HCT116 (cell line): Measurements from ENCODE around the gene ADIPOR2. TPM values are rescaled to one million over a fixed set of nuclear protein-coding genes. Genes with fewer than 3 reads are reported as not detected.

Source experiments
- ATAC-seq: fragments of 200-7000 bp; cut with Tn5 transposase; 2 replicates; pipeline ENCODE4 v1.9.1; 2020; ENCODE audit warnings: mild to moderate bottlenecking, moderate library complexity
- BruUV-seq: library from RNA; stranded (reverse); fragments of 400-500 nt; replicated peaks from 2 replicates; lab custom pipeline; 2021; lab: Mats Ljungman, UMichigan
- CTCF ChIA-PET: fragments of 300-600 bp; sonication (Branson Sonifier 250); formaldehyde crosslinking; loops from one replicate; lab custom pipeline; 2021; ENCODE audit warnings: antibody characterized with exemption; lab: Charles Lee
- POLR2A ChIA-PET: fragments of 300-600, 350-600 bp; sonication (Branson Sonifier 250); formaldehyde crosslinking; loops from one replicate; lab custom pipeline; 2021; ENCODE audit warnings: antibody characterized with exemption; lab: Charles Lee
- RAD21 ChIA-PET, 2 experiments: fragments of 300-600 bp; sonication (Branson Sonifier 250); formaldehyde crosslinking; loops; one replicate each; lab custom pipeline; 2023; ENCODE audit warnings: low total read pairs in 2 of 2; ENCODE audit not compliant: uncharacterized antibody in 2 of 2, unreplicated experiment in 2 of 2, low non-redundant PET in 1 of 2; lab: Charles Lee
- DNase-seq: peaks from one replicate; pipeline ENCODE4 v3.0.0-alpha.2; 2010; ENCODE audit warnings: low read depth, low spot score
- H2AFZ ChIP-seq: fragments of 200-600 bp; shearing (Covaris generic), sonication (generic); 2 replicates; pipeline ENCODE4 v1.6.1; 2017; ENCODE audit warnings: low read depth, mixed run types, mixed read lengths, antibody characterized with exemption, low read length; ENCODE audit not compliant: poor library complexity, severe bottlenecking
- H3K27ac ChIP-seq: 2 replicates; pipeline ENCODE4 v1.5.1; 2012; ENCODE audit warnings: low read depth, low read length
- H3K27me3 ChIP-seq: fragments of 200-600 bp; sonication (generic); 2 replicates; pipeline ENCODE4 v1.6.1; 2016; ENCODE audit warnings: mixed run types, low read length, mixed read lengths; ENCODE audit not compliant: insufficient read depth
- H3K36me3 ChIP-seq, 2 experiments: fragments of 200-500 bp in 1 of 2; fragments of 200-600 bp in 1 of 2; sonication (Bioruptor generic) in 1 of 2; sonication (generic) in 1 of 2; 2 replicates each; pipeline versions ENCODE4 v1.5.1 to v1.6.1; 2014 to 2016; ENCODE audit warnings: low read length in 2 of 2, inconsistent platforms in 1 of 2, mixed read lengths in 1 of 2, mixed run types in 1 of 2; ENCODE audit not compliant: insufficient read depth in 2 of 2, control insufficient read depth in 1 of 2
- H3K4me1 ChIP-seq, 2 experiments: fragments of 200-600 bp in 1 of 2; sonication (generic) in 1 of 2; 2 replicates each; pipeline versions ENCODE4 v1.5.1 to v1.6.1; 2012 to 2017; ENCODE audit warnings: low read length in 2 of 2, inconsistent platforms in 1 of 2, mild to moderate bottlenecking in 1 of 2, mixed read lengths in 1 of 2, mixed run types in 1 of 2, moderate library complexity in 1 of 2; ENCODE audit not compliant: insufficient read depth in 2 of 2, control insufficient read depth in 1 of 2
- H3K4me2 ChIP-seq: fragments of 200-600 bp; sonication (generic); 2 replicates; pipeline ENCODE4 v1.6.1; 2017; ENCODE audit warnings: mixed run types, low read length, mixed read lengths
- H3K4me3 ChIP-seq, 2 experiments: fragments of 200-600 bp in 1 of 2; sonication (generic) in 1 of 2; replicated peaks in 1 of 2; 2 replicates each; pipeline ENCODE4 v1.5.1; 2011 to 2016; ENCODE audit warnings: low read length in 2 of 2, control low read depth in 1 of 2, low read depth in 1 of 2, mild to moderate bottlenecking in 1 of 2, mixed read lengths in 1 of 2, mixed run types in 1 of 2
- H3K79me2 ChIP-seq: fragments of 200-600 bp; sonication (generic); 2 replicates; pipeline ENCODE4 v1.6.1; 2017; ENCODE audit warnings: mild to moderate bottlenecking, mixed run types, low read length, moderate library complexity, mixed read lengths; ENCODE audit not compliant: insufficient read depth
- H3K9ac ChIP-seq: fragments of 200-600 bp; sonication (generic); 2 replicates; pipeline ENCODE4 v1.6.1; 2016; ENCODE audit warnings: low read length, mixed read lengths
- H3K9me2 ChIP-seq: fragments of 200-600 bp; sonication (generic), shearing (Covaris generic); 2 replicates; pipeline ENCODE4 v1.6.1; 2017; ENCODE audit warnings: mixed run types, mild to moderate bottlenecking, moderate library complexity; ENCODE audit not compliant: insufficient read depth
- H3K9me3 ChIP-seq, 2 experiments: fragments of 200-500 bp in 1 of 2; fragments of 200-600 bp in 1 of 2; sonication (Bioruptor generic) in 1 of 2; sonication (generic) in 1 of 2; 2 replicates each; pipeline ENCODE4 v1.6.1; 2014 to 2017; ENCODE audit warnings: low read length in 2 of 2, mixed read lengths in 2 of 2, inconsistent platforms in 1 of 2, low read depth in 1 of 2, mild to moderate bottlenecking in 1 of 2, mixed run types in 1 of 2, moderate library complexity in 1 of 2; ENCODE audit not compliant: control insufficient read depth in 1 of 2, insufficient read depth in 1 of 2
- H4K20me1 ChIP-seq: fragments of 200-600 bp; sonication (generic), shearing (Covaris generic); 2 replicates; pipeline ENCODE4 v1.6.1; 2017; ENCODE audit warnings: mixed run types, mild to moderate bottlenecking, moderate library complexity; ENCODE audit not compliant: insufficient read depth
- EGR1 ChIP-seq: IDR thresholded peaks from 2 replicates; pipeline ENCODE4 v1.6.1; 2012; ENCODE audit warnings: low read depth
- EZH2 ChIP-seq: fragments of 200-600 bp; sonication (generic); IDR thresholded peaks from 2 replicates; pipeline ENCODE4 v1.6.1; 2017; ENCODE audit warnings: antibody characterized with exemption, mixed run types
- POLR2A ChIP-seq: IDR thresholded peaks from 2 replicates; pipeline ENCODE4 v1.7.0; 2011; ENCODE audit warnings: borderline replicate concordance; ENCODE audit not compliant: insufficient read depth, insufficient read length; ENCODE audit errors: extremely low read depth
- POLR2AphosphoS5 ChIP-seq: IDR thresholded peaks from 2 replicates; pipeline ENCODE4 v1.6.1; 2011; ENCODE audit warnings: mild to moderate bottlenecking, low read depth, low read length, moderate library complexity
- REST ChIP-seq: IDR thresholded peaks from 2 replicates; pipeline ENCODE4 v1.6.1; 2012; ENCODE audit warnings: low read depth
- SIN3A ChIP-seq: IDR thresholded peaks from 2 replicates; pipeline ENCODE4 v1.6.1; 2012; ENCODE audit warnings: low read depth
- SP1 ChIP-seq: IDR thresholded peaks from 2 replicates; pipeline ENCODE4 v1.6.1; 2012; ENCODE audit warnings: low read depth
- TCF7L2 ChIP-seq: IDR thresholded peaks from 2 replicates; pipeline ENCODE4 v1.7.0; 2011; ENCODE audit warnings: borderline replicate concordance, inconsistent platforms; ENCODE audit not compliant: insufficient read depth, insufficient read length; ENCODE audit errors: extremely low read depth
- YY1 ChIP-seq: IDR thresholded peaks from 2 replicates; pipeline ENCODE4 v1.6.1; 2011; ENCODE audit warnings: low read length, low read depth, moderate library complexity, mild to moderate bottlenecking; ENCODE audit not compliant: insufficient replicate concordance; ENCODE audit errors: extremely low read depth
- ZBTB33 ChIP-seq: IDR thresholded peaks from 2 replicates; pipeline ENCODE4 v1.6.1; 2011; ENCODE audit warnings: mild to moderate bottlenecking, low read length, moderate library complexity; ENCODE audit not compliant: insufficient replicate concordance; ENCODE audit errors: extremely low read depth
- ZFX ChIP-seq: fragments of 450-650 bp; IDR thresholded peaks from 2 replicates; pipeline ENCODE4 v1.6.1; 2017
- ZNF274 ChIP-seq: fragments of 200-500 bp; sonication (Bioruptor generic); IDR thresholded peaks from 2 replicates; pipeline ENCODE4 v1.6.1; 2014; ENCODE audit warnings: mild to moderate bottlenecking, low read depth, low read length, inconsistent platforms
- intact Hi-C: fragments of 100-400 bp; cut with micrococcal nuclease; formaldehyde crosslinking; loops from 2 replicates; pipeline ENCODE4 v1.10.0; 2022
- total RNA-seq: library from RNA; stranded (reverse); gene quantifications from one replicate; pipeline ENCODE4 v1.2.1, GENCODE V29; 2021; ENCODE audit not compliant: unreplicated experiment
- TF ChIP-seq, protein P1 (sequence below), 3 experiments: fragments of 200-600 bp in 1 of 3; sonication (generic) in 1 of 3; IDR thresholded peaks in 2 of 3; conservative IDR thresholded peaks in 1 of 3; 2 replicates each; pipeline ENCODE4 v1.5.1; 2012 to 2017; ENCODE audit warnings: low read depth in 2 of 3, low read length in 2 of 3, antibody characterized with exemption in 1 of 3, borderline replicate concordance in 1 of 3, control low read depth in 1 of 3, mild to moderate bottlenecking in 1 of 3, mixed read lengths in 1 of 3, mixed run types in 1 of 3, moderate library complexity in 1 of 3; ENCODE audit not compliant: insufficient read depth in 1 of 3

ADIPOR2 gene
- total RNA-seq, 1 experiment from 2014 or later, result 69.9 TPM

DNA sequence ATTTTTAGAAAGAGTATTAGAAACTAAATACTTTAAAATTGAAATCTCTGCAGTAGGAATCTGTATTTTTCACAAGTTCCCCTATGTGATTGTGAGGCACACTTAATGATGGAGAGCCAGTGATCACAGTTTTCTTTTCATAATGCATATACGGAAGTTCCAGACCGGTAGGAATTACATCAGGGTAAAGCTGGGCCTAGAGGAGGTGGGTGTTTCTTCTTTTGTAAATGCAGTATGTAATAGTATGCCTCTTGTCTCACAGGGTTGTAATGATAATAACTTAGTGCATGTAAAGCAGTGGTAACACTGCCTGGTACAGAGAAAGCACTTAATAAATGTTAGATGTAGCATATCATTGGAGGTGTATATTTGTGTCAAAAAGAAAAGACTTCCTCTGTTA is 72.3 kb downstream of the ADIPOR2 start:
- Histone ChIP-seq H3K4me2 (no peak overlapping the region), H3K27me3 (no peaks in the 10 kb centered on the region), H4K20me1 (no peaks in the 10 kb centered on the region; the same call in 1 of the 2 replicates), H3K27ac (no peak overlapping the region), H2AFZ (no peak overlapping the region)
- no peak for ATAC-seq
- TF ChIP-seq, protein P1, sequence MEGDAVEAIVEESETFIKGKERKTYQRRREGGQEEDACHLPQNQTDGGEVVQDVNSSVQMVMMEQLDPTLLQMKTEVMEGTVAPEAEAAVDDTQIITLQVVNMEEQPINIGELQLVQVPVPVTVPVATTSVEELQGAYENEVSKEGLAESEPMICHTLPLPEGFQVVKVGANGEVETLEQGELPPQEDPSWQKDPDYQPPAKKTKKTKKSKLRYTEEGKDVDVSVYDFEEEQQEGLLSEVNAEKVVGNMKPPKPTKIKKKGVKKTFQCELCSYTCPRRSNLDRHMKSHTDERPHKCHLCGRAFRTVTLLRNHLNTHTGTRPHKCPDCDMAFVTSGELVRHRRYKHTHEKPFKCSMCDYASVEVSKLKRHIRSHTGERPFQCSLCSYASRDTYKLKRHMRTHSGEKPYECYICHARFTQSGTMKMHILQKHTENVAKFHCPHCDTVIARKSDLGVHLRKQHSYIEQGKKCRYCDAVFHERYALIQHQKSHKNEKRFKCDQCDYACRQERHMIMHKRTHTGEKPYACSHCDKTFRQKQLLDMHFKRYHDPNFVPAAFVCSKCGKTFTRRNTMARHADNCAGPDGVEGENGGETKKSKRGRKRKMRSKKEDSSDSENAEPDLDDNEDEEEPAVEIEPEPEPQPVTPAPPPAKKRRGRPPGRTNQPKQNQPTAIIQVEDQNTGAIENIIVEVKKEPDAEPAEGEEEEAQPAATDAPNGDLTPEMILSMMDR (IDR thresholded peaks at IDR 0.05 in 2 of 3, conservative IDR thresholded peaks at IDR 0.05 in 1 of 3; ENCODE audit: borderline replicate concordance in 1 of 3, insufficient read depth in 1 of 3, low read depth in 2 of 3, low read length in 2 of 3), result no peak
- TF ChIP-seq REST, result no peak
- no peak for TF ChIP-seq POLR2AphosphoS5
- no peak for TF ChIP-seq POLR2A
- TF ChIP-seq ZNF274, result no peak
- TF ChIP-seq EGR1, result no peak
- TF ChIP-seq ZFX, result no peak
- no peak for TF ChIP-seq EZH2
- no peak for TF ChIP-seq SP1
- no peak for TF ChIP-seq YY1
- TF ChIP-seq SIN3A, result no peak
- TF ChIP-seq ZBTB33, result no peak
- TF ChIP-seq TCF7L2, result no peak
- TF ChIP-seq, all 23 proteins: peak for 0
- Histone ChIP-seq H3K4me3 (no peak overlapping the region), H3K9me3 (no peaks in the 10 kb centered on the region), H3K36me3 (no peaks in the 10 kb centered on the region), H3K9me2 (no peaks in the 10 kb centered on the region), H3K9ac (no peak overlapping the region), H3K4me1 (peaks cover 17 to 40% of the 10 kb centered on the region in 2 experiments), H3K79me2 (peaks cover 85% of the 10 kb centered on the region)
- ChIA-PET POLR2A (no interaction called here), RAD21 (no interaction called here), CTCF (no interaction called here)
- no TSS peak for BruUV-seq
- no peak for DNase-seq
- intact Hi-C loops, result no loop called here
